GM12874 (cell line): ENCODE measurements around the gene PIP4P1.

Experiments
- TF ChIP-seq, protein P1 (sequence below): IDR thresholded peaks from 2 replicates; pipeline ENCODE4 v1.5.1; 2011; ENCODE audit warnings: low read depth, mild to moderate bottlenecking, control low read depth, low read length, moderate library complexity; ENCODE audit not compliant: insufficient read depth

The PIP4P1 gene

DNA sequence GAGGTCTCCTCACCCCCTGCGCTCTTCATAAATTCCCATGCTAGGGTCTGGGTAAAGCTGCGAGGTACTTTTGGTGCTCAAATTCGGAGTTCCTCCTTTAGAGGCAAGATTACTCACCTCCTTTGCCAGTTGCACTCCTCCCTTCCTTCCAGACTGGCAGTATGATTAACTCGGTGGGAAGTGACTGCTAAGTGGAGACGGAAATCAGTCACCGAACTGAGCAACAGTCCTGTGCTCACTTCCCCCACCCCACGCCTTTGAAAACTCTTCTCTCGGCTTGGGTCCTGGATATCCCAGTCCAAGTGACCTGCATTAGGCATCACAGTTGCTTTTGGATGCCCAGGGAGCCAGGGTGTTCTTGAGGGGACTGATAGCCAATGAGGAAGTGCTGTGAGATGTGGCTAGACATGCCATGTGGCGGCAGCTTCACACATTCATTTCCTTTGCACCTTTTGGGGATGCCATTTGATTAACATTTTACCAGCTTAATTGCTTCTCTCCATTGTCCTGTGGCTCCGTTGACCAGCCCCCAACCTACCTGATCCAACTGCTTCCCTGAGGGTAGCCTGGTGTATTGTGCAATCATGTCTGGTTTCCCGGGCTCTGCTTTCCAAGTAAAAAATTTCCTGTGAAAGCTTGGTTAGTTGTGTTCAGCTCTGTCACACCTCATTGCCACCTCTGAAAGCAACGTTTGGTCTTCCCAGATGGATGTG lies 8.8 kb upstream of the PIP4P1 start:
- TF ChIP-seq, protein P1, sequence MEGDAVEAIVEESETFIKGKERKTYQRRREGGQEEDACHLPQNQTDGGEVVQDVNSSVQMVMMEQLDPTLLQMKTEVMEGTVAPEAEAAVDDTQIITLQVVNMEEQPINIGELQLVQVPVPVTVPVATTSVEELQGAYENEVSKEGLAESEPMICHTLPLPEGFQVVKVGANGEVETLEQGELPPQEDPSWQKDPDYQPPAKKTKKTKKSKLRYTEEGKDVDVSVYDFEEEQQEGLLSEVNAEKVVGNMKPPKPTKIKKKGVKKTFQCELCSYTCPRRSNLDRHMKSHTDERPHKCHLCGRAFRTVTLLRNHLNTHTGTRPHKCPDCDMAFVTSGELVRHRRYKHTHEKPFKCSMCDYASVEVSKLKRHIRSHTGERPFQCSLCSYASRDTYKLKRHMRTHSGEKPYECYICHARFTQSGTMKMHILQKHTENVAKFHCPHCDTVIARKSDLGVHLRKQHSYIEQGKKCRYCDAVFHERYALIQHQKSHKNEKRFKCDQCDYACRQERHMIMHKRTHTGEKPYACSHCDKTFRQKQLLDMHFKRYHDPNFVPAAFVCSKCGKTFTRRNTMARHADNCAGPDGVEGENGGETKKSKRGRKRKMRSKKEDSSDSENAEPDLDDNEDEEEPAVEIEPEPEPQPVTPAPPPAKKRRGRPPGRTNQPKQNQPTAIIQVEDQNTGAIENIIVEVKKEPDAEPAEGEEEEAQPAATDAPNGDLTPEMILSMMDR, result no peak

DNA sequence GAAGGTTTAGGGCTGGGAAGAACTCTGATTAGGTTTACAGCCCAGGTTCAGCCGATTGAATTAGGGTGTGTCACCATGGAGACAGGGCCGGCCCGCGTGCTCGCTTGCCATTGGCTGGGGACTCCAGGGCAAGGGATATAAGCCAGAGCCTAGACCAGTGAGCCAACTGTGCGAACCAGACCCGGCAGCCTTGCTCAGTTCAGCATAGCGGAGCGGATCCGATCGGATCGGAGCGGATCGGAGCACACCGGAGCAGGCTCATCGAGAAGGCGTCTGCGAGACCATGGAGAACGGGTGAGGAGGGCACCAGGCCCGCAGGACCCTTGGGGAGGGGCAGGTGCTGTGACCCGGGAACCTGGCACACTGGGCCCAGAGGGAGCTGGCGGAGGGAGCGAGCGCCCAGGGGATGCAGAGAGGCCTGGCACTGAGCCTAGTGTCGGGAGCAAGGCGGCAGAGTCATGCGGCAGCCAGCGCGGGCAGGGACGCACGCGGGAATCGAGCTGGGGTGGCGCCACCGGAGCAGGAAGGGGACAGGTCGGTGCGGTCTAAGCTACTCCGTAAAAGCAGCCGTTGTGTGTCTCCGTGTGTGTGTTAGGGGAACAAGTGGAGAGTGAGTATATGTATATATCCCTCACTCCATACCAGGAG lies 8.1 kb upstream of the PIP4P1 start, which contains the start of gene PNP:
Gene PNP (plus strand): TSS at position 165 of the 648 bp plus-strand sequence. CDS start 119 bp downstream, at position 284.
- TF ChIP-seq, protein P1, result 0 out of 2 replicates have a peak, but pooled peaks have one; percentile 7

DNA sequence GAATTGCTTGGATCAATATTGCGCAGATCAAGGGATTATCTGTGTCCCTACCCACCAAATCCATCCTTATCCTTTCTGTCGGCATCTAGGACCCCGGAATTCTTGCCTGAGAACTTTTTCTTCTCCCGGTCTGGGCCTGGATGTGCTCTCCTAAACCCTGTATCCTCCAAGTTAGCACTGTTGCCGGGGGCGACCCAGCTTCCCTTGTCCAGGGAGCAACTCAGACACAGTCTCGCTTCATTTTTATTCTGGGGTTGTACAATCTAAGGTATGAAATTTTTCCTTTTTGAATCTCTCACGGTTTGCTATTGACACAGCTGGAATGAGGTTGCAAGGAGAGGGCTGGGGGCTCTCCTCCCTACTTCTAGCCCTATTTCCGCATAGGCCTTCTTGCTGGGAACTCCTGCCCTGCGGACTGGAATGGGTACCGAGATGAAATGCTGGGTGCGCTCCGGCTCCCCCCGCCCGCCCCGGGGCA lies 7.6 kb upstream of the PIP4P1 start:
- TF ChIP-seq, protein P1, result no peak

DNA sequence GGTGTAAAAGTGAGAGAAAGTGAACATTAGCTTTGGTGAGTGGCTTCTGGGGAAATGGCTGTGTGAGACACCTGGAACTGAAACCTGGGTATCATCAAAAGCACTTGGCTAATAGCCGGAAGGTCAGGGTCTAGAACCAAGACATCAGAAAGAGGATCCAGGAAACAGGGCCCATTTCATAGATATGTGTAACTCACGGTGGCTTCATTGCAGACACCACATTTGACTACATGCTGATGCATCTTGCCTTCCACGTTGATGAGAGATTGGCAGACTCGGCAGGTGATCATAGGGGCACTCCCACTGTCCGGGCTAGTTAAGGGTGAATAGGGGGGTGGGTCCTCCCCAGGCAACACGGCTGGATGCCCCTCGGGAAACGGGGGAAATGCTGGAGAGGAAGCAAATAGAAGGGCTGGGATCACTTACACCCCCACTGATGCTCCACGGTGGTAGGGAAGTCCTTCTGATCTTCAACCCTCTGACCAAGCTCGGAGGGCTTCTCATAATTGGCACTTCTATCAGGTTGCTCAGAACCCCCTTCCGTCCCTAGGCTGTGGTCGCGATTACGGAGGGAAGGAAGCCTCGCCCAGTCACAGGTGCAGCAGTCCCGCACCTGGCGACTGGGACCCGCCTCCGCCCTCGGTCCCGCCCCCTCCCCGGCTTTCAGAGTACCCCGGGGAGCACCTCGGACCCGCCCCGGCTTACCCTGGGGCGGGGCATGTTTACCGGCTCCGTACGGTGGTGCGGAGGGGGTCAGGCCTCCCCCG lies 593 bp downstream of the PIP4P1 start:
- TF ChIP-seq, protein P1, result no peak

DNA sequence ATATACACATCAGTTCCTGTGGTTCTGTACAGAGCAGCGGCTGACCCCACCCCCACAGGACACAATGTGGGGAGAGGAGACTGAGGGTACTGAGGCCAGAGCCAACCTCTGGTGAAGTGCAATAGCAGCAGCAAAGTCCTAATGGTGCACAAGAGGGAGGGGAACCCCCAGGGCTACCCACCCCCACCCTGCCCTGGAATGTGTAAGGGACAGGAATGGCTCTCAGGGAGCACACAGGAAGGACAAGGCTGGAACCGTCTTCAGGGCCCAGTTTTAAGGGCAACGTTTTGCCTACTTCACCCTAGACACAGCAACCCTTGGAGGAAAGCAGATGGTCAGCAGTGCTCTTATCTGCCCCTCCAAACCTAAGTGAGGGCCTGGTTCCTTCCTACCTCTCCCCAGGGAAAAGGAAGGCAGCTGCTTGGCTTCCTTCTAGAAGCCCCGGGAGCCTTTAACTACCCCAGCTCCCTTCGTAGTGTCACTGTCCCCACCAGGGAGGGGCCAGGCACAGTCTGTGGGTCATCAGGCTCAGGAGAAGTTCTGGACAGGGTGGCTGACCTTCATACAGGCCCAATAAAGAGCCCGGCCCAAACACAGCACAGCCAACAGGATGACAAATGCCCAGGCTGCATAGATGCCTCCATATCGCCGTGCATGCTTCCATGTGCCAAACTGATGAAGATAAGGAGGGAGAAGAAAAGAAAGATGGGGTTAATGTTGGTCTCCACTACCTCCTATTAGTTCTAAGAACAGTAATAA lies 3.0 kb downstream of the PIP4P1 start:
- TF ChIP-seq, protein P1, result no peak

DNA sequence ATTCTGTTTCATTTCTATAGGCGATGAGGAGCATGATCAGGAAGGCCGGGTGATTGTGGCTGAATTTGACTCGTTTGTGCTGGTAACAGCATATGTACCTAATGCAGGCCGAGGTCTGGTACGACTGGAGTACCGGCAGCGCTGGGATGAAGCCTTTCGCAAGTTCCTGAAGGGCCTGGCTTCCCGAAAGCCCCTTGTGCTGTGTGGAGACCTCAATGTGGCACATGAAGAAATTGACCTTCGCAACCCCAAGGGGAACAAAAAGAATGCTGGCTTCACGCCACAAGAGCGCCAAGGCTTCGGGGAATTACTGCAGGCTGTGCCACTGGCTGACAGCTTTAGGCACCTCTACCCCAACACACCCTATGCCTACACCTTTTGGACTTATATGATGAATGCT lies 4.3 kb downstream of the PIP4P1 start:
- TF ChIP-seq, protein P1, result no peak
